Ishikawa (cell line): ENCODE measurements around the gene WDR74.

ENCODE experiments used
- CREB1 ChIP-seq: IDR thresholded peaks from 2 replicates; pipeline ENCODE4 v1.6.1; 2012; ENCODE audit warnings: low read depth
- EGR1 ChIP-seq: IDR thresholded peaks from 2 replicates; pipeline ENCODE4 v1.6.1; 2012
- EP300 ChIP-seq: IDR thresholded peaks from 2 replicates; pipeline ENCODE4 v1.6.1; 2012; ENCODE audit warnings: borderline replicate concordance
- FOXM1 ChIP-seq: IDR thresholded peaks from 2 replicates; pipeline ENCODE4 v1.6.1; 2012; ENCODE audit warnings: low read depth, borderline replicate concordance
- NFIC ChIP-seq: IDR thresholded peaks from 2 replicates; pipeline ENCODE4 v1.6.1; 2012
- RAD21 ChIP-seq: IDR thresholded peaks from 2 replicates; pipeline ENCODE4 v1.6.1; 2012; ENCODE audit warnings: low read depth
- TAF1 ChIP-seq: IDR thresholded peaks from 2 replicates; pipeline ENCODE4 v1.6.1; 2012; ENCODE audit warnings: low read depth, mild to moderate bottlenecking
- YY1 ChIP-seq: IDR thresholded peaks from 2 replicates; pipeline ENCODE4 v1.6.1; 2012; ENCODE audit warnings: low read depth
- ZBTB7A ChIP-seq: IDR thresholded peaks from 2 replicates; pipeline ENCODE4 v1.6.1; 2012; ENCODE audit warnings: low read depth
- TF ChIP-seq, protein P1 (sequence below): IDR thresholded peaks from 2 replicates; pipeline ENCODE4 v1.6.1; 2012
- TF ChIP-seq, protein P2 (sequence below): IDR thresholded peaks from 2 replicates; pipeline ENCODE4 v1.6.1; 2012; ENCODE audit warnings: low read depth, mild to moderate bottlenecking

DNA sequence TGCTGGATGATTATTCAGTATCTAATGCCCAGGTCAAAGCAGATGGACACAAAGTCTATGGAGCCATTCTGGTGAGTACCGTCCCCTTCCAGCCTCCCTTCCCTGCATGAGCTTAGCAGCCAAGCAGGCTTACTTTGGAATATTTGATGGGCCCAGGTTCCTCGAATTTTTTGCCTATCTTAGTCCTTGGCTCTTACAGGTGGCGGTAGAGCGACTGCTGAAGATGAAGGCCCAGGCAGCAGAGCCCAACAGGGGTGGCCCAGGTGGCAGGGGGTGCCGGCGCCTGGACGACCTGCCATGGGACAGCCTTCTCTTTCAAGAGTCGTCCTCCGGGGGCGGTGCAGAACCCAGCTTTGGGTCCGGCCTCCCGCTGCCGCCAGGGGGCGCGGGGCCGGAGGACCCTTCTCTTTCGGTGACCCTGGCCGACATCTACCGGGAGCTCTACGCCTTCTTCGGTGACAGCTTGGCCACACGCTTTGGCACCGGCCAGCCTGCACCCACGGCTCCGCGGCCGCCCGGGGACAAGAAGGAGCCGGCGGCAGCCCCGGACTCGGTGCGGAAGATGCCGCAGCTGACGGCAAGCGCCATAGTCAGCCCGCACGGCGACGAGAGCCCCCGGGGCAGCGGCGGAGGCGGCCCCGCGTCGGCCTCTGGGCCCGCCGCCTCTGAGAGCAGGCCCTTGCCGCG lies 52.9 kb downstream of the WDR74 start:
- no peak; the same call in 1 of the 2 replicates for TF ChIP-seq TAF1
- no peak for TF ChIP-seq YY1
- no peak for TF ChIP-seq FOXM1
- TF ChIP-seq, protein P1, sequence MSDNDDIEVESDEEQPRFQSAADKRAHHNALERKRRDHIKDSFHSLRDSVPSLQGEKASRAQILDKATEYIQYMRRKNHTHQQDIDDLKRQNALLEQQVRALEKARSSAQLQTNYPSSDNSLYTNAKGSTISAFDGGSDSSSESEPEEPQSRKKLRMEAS, result 0 out of 2 replicates have a peak, but pooled peaks have one; percentile 19
- TF ChIP-seq RAD21, result no peak; the same call in 1 of the 2 replicates
- TF ChIP-seq NFIC, result no peak
- TF ChIP-seq EP300, result no peak
- no peak for TF ChIP-seq CREB1
- TF ChIP-seq EGR1, result 0 out of 2 replicates have a peak, but pooled peaks have one; percentile 19
- TF ChIP-seq, protein P2, sequence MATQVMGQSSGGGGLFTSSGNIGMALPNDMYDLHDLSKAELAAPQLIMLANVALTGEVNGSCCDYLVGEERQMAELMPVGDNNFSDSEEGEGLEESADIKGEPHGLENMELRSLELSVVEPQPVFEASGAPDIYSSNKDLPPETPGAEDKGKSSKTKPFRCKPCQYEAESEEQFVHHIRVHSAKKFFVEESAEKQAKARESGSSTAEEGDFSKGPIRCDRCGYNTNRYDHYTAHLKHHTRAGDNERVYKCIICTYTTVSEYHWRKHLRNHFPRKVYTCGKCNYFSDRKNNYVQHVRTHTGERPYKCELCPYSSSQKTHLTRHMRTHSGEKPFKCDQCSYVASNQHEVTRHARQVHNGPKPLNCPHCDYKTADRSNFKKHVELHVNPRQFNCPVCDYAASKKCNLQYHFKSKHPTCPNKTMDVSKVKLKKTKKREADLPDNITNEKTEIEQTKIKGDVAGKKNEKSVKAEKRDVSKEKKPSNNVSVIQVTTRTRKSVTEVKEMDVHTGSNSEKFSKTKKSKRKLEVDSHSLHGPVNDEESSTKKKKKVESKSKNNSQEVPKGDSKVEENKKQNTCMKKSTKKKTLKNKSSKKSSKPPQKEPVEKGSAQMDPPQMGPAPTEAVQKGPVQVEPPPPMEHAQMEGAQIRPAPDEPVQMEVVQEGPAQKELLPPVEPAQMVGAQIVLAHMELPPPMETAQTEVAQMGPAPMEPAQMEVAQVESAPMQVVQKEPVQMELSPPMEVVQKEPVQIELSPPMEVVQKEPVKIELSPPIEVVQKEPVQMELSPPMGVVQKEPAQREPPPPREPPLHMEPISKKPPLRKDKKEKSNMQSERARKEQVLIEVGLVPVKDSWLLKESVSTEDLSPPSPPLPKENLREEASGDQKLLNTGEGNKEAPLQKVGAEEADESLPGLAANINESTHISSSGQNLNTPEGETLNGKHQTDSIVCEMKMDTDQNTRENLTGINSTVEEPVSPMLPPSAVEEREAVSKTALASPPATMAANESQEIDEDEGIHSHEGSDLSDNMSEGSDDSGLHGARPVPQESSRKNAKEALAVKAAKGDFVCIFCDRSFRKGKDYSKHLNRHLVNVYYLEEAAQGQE, result no peak
- peak; percentile 82; the same call in 1 of the 2 replicates for TF ChIP-seq ZBTB7A
